Cardiac muscle cell (in vitro differentiated cells and primary cell): ENCODE results near the gene SKAP2. TPM values are rescaled to one million over a fixed set of nuclear protein-coding genes. Genes with fewer than 3 reads are reported as not detected.
A peak's percentile ranks its signal among the peaks of the same experiment; 100 is the strongest.

ENCODE experiments used
- DNase-seq, 2 donors: peaks; one replicate each; pipeline versions ENCODE4 v3.0.0 to v3.0.0-alpha.2; 2010 to 2017; ENCODE audit warnings: low read depth in 1 of 2, low spot score in 1 of 2
- H3K27ac ChIP-seq: fragments of 200-600 bp; sonication (generic); 2 replicates; pipeline ENCODE4 v1.5.1; 2016
- H3K27me3 ChIP-seq: fragments of 200-600 bp; sonication (generic); 2 replicates; pipeline ENCODE4 v1.6.0; 2016; ENCODE audit warnings: control low read depth
- H3K36me3 ChIP-seq: fragments of 200-600 bp; sonication (generic); 2 replicates; pipeline ENCODE4 v1.5.1; 2016; ENCODE audit warnings: control low read depth
- H3K4me1 ChIP-seq: fragments of 200-600 bp; sonication (generic); 2 replicates; pipeline ENCODE4 v1.8.1; 2017; ENCODE audit warnings: low read depth, mild to moderate bottlenecking, mixed run types
- H3K4me3 ChIP-seq: fragments of 200-600 bp; sonication (generic); 2 replicates; pipeline ENCODE4 v1.5.1; 2016; ENCODE audit warnings: mild to moderate bottlenecking
- H3K9me3 ChIP-seq: fragments of 200-600 bp; sonication (generic); 2 replicates; pipeline ENCODE4 v1.5.1; 2017; ENCODE audit warnings: low read depth, mild to moderate bottlenecking, control low read depth
- CTCF ChIP-seq: IDR thresholded peaks from 2 replicates; pipeline ENCODE4 v1.5.1; 2012; ENCODE audit warnings: low read depth, mild to moderate bottlenecking, low read length
- polyA plus RNA-seq: library from polyadenylated mRNA; unstranded; fragments of >200 nt; fragmentation: Nextera tagmentation; extraction: Ambion mirVana; gene quantifications from 2 replicates; pipeline ENCODE4 v1.2.1, GENCODE V29; 2016
- total RNA-seq: library from RNA; depleted of rRNA; stranded (reverse); fragments of >200 nt; gene quantifications from 2 replicates; pipeline ENCODE4 v1.2.3, GENCODE V29; 2016

Gene SKAP2
- total and polyA plus RNA-seq, 2 experiments from 2014 or later: 1.2 to 2.8 TPM

- no peak for TF ChIP-seq CTCF
- no peaks in the 10 kb centered on the region for H3K9me3 ChIP-seq
- H3K27ac ChIP-seq: no peak overlapping the region
- no peak overlapping the region for H3K4me3 ChIP-seq
- no peaks in the 10 kb centered on the region for H3K4me1 ChIP-seq
- H3K27me3 ChIP-seq: peaks cover 8% of the 10 kb centered on the region
- H3K36me3 ChIP-seq: no peaks in the 10 kb centered on the region
- no peak for DNase-seq
These were observed 15.3 kb upstream of the SKAP2 start for GRCh38 chr7:26879671-26880070.

DNA sequence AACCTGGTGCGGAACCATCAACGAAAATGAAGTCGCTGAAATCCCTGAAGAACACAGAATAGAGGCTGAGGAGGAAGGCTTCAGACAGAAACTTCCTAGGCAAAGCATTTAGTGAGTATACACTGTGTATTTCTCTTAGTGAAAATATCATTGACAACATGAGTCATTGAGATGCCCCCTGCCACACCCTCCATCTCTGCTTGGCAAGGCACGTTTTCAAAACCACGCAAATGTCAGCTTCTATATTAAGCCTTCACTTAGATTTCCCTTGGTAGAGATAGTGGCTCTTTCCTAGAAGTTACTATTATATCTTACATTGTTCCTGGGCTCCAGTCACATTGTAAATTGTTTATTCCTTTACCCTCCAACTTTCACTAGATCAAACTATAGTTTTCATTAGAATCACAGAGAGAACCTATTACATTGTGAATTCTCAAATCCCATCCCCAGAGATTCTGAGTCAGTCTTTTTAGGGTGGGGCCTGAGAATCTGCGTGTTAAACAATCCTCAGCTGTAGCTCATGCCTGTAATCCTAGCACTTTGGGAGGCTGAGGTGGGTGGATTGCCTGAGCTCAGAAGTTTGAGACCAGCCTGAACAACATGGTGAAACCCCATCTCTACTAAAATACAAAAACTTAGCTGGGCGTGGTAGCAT is 4.6 kb upstream of the SKAP2 start:
- Histone ChIP-seq H3K27ac (no peak overlapping the region), H3K4me3 (no peak overlapping the region), H3K4me1 (no peaks in the 10 kb centered on the region), H3K9me3 (no peaks in the 10 kb centered on the region), H3K36me3 (no peaks in the 10 kb centered on the region), H3K27me3 (peaks cover 54% of the 10 kb centered on the region)
- TF ChIP-seq CTCF: no peak
- DNase-seq: no peak

GRCh38 chr7:26865094-26865388 is 651 bp upstream of the SKAP2 start:
- Histone ChIP-seq H3K36me3 (no peaks in the 10 kb centered on the region), H3K27me3 (peaks cover 68% of the 10 kb centered on the region), H3K4me3 (peak overlapping the region; percentile 53), H3K27ac (no peak overlapping the region), H3K9me3 (no peaks in the 10 kb centered on the region), H3K4me1 (no peaks in the 10 kb centered on the region)
- DNase-seq: no peak
- no peak for TF ChIP-seq CTCF

DNA sequence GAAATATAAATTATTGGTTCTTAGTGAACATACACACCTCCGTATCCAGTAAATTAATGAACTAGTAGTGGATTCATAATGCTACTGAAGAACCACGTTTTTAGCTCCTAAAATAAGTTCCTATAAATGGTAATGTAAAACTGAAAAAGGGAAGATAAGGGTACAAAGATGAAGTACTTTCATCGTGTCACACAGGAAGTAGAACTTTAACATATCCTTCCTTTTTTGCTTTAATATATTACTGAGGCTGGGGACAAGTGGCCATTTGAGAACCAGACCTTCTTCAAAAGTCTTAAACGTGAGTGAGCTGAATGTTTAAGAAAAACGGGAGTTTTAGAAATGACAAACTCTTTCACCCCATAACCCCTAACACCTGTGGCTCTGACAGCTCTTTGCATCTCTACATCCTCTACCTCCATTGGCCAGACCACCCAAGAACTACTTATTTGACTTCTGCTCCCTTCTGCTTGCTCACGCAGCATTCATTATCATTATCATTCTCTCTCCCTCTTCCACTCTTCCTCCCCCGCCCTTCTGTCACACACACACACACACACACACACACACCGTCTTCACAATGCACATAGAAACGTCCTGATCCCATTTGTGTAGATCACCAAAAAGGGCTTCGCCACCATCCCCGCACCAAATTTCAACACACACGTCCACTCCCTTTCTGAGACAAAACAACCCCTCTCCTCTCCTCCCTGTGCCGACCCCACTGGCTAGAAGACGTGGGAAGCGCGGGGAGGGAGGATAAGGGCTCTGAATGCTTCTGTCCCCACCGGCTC is 677 bp downstream of the SKAP2 start:
- H3K4me3 ChIP-seq: peak overlapping the region; percentile 53
- no peak for TF ChIP-seq CTCF
- no peaks in the 10 kb centered on the region for H3K36me3 ChIP-seq
- H3K9me3 ChIP-seq: no peaks in the 10 kb centered on the region
- H3K27me3 ChIP-seq: peaks cover 68% of the 10 kb centered on the region
- H3K27ac ChIP-seq: no peak overlapping the region
- peak in 1 of 2 donors; percentile 40 for DNase-seq
- no peaks in the 10 kb centered on the region for H3K4me1 ChIP-seq

DNA sequence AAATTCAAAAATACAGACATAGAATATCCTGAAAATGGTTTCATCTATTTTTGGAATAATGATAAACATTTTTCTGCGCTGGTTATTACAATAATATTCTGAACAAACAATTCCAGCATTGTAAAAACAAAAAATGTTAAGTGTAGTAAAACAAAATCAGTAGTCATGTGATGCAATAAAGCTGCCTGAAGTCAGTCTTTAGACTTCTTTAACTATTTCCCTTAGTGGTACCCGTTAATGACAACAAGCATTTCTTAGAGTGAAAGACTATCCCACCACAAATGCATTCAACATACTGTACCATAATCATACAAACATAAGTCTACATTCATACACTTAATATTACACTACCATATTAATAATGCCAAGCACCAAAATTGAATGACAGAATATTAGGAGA is 1.6 kb downstream of the SKAP2 start:
- Histone ChIP-seq H3K4me3 (no peak overlapping the region), H3K27me3 (peaks cover 68% of the 10 kb centered on the region)

More for the DNA sequence above, 1.6 kb downstream of the SKAP2 start:
- Histone ChIP-seq H3K4me1 (no peaks in the 10 kb centered on the region), H3K27ac (no peak overlapping the region), H3K9me3 (no peaks in the 10 kb centered on the region), H3K36me3 (no peaks in the 10 kb centered on the region)
- DNase-seq: no peak
- no peak for TF ChIP-seq CTCF
